Immature natural killer cell (primary cell): Measurements from ENCODE around the gene CDH13. TPM values are rescaled to one million over a fixed set of nuclear protein-coding genes. Genes with fewer than 3 reads are reported as not detected.

Experiments used
- DNase-seq, 3 donors: peaks; one replicate each; pipeline ENCODE4 v3.0.0; 2022; ENCODE audit warnings: mixed read lengths in 1 of 3
- H3K27ac Mint-ChIP-seq, 6 donors: one replicate each; pipeline ENCODE4 v1.8.0; 2020; ENCODE audit warnings: mixed read lengths in 6 of 6, mild to moderate bottlenecking in 5 of 6, inconsistent platforms in 4 of 6, moderate library complexity in 3 of 6
- H3K27me3 Mint-ChIP-seq, 3 donors: one replicate each; pipeline ENCODE4 v1.8.0; 2020 to 2021; ENCODE audit warnings: low read depth in 3 of 3, mild to moderate bottlenecking in 3 of 3, mixed read lengths in 3 of 3, moderate library complexity in 3 of 3, inconsistent platforms in 1 of 3
- H3K36me3 Mint-ChIP-seq, 3 donors: one replicate each; pipeline ENCODE4 v1.8.0; 2020; ENCODE audit warnings: mixed read lengths in 3 of 3, inconsistent platforms in 2 of 3, mild to moderate bottlenecking in 2 of 3
- H3K4me1 Mint-ChIP-seq, 2 donors: one replicate each; pipeline ENCODE4 v1.8.0; 2020; ENCODE audit warnings: inconsistent platforms in 2 of 2, mild to moderate bottlenecking in 2 of 2, mixed read lengths in 2 of 2, moderate library complexity in 1 of 2
- H3K4me3 Mint-ChIP-seq, 5 donors: one replicate each; pipeline ENCODE4 v1.8.0; 2020; ENCODE audit warnings: mild to moderate bottlenecking in 5 of 5, mixed read lengths in 5 of 5, inconsistent platforms in 3 of 5, moderate library complexity in 3 of 5
- H3K9me3 Mint-ChIP-seq, 6 donors: one replicate each; pipeline ENCODE4 v1.8.0; 2020; ENCODE audit warnings: mild to moderate bottlenecking in 6 of 6, mixed read lengths in 6 of 6, inconsistent platforms in 4 of 6, moderate library complexity in 3 of 6
- polyA plus RNA-seq, 3 donors: library from polyadenylated mRNA; unstranded; fragments of 300-500 nt; fragmentation: Illumina TruSeq; gene quantifications; one replicate each; pipeline ENCODE4 v1.2.3, GENCODE V29; 2021

Gene CDH13
- polyA plus RNA-seq, 3 donors from 2014 or later: not detected

- H3K9me3 Mint-ChIP-seq: no peaks in the 10 kb centered on the region
- DNase-seq: no peak
- H3K4me1 Mint-ChIP-seq: no peaks in the 10 kb centered on the region
- no peak overlapping the region for H3K4me3 Mint-ChIP-seq
- peaks cover 3 to 15% (median 14%) of the 10 kb centered on the region in 3 donors for H3K27me3 Mint-ChIP-seq
- H3K27ac Mint-ChIP-seq: no peak overlapping the region
- no peaks in the 10 kb centered on the region for H3K36me3 Mint-ChIP-seq
Observed at GRCh38 chr16:82633964-82634600, 7.3 kb downstream of the CDH13 start.

GRCh38 chr16:82634955-82635610 lies 8.3 kb downstream of the CDH13 start:
- H3K27ac Mint-ChIP-seq: no peak overlapping the region
- no peaks in the 10 kb centered on the region for H3K9me3 Mint-ChIP-seq
- peaks cover 2 to 14% (median 12%) of the 10 kb centered on the region in 3 donors for H3K27me3 Mint-ChIP-seq

GRCh38 chr16:82636485-82636884 lies 9.7 kb downstream of the CDH13 start:
- Mint-ChIP-seq H3K27ac (no peak overlapping the region), H3K4me3 (no peak overlapping the region), H3K4me1 (peaks cover 0 to 2% of the 10 kb centered on the region in 2 donors), H3K27me3 (peaks cover 2 to 3% (median 3%) of the 10 kb centered on the region in 3 donors), H3K36me3 (no peaks in the 10 kb centered on the region), H3K9me3 (no peaks in the 10 kb centered on the region)
- no peak for DNase-seq

More at GRCh38 chr16:82634955-82635610, 8.3 kb downstream of the CDH13 start:
- DNase-seq: no peak
- no peaks in the 10 kb centered on the region for H3K4me1 Mint-ChIP-seq
- H3K4me3 Mint-ChIP-seq: no peak overlapping the region
- no peaks in the 10 kb centered on the region for H3K36me3 Mint-ChIP-seq

GRCh38 chr16:82636958-82637357 lies 10.2 kb downstream of the CDH13 start:
- Mint-ChIP-seq H3K27me3 (peaks cover 0 to 3% (median 2%) of the 10 kb centered on the region in 3 donors), H3K36me3 (no peaks in the 10 kb centered on the region), H3K27ac (no peak overlapping the region)

GRCh38 chr16:82638095-82638798 lies 11.5 kb downstream of the CDH13 start:
- Mint-ChIP-seq H3K4me3 (no peak overlapping the region), H3K27ac (no peak overlapping the region), H3K36me3 (no peaks in the 10 kb centered on the region), H3K27me3 (peaks cover 2 to 3% (median 2%) of the 10 kb centered on the region in 3 donors), H3K4me1 (peaks cover 0 to 4% of the 10 kb centered on the region in 2 donors), H3K9me3 (no peaks in the 10 kb centered on the region)
- no peak for DNase-seq

More at GRCh38 chr16:82636958-82637357, 10.2 kb downstream of the CDH13 start:
- H3K4me3 Mint-ChIP-seq: no peak overlapping the region
- no peak for DNase-seq
- H3K9me3 Mint-ChIP-seq: no peaks in the 10 kb centered on the region
- peaks cover 0 to 4% of the 10 kb centered on the region in 2 donors for H3K4me1 Mint-ChIP-seq

- Mint-ChIP-seq H3K27ac (no peak overlapping the region), H3K27me3 (peaks cover 1 to 2% (median 2%) of the 10 kb centered on the region in 3 donors), H3K4me1 (peaks cover 0 to 4% of the 10 kb centered on the region in 2 donors), H3K36me3 (no peaks in the 10 kb centered on the region), H3K9me3 (no peaks in the 10 kb centered on the region), H3K4me3 (no peak overlapping the region)
- DNase-seq: no peak
Observed at GRCh38 chr16:82639263-82639662, 12.5 kb downstream of the CDH13 start.

- Mint-ChIP-seq H3K9me3 (no peaks in the 10 kb centered on the region), H3K4me1 (peaks cover 0 to 4% of the 10 kb centered on the region in 2 donors), H3K27ac (no peak overlapping the region), H3K4me3 (no peak overlapping the region), H3K27me3 (peaks cover 1 to 2% (median 2%) of the 10 kb centered on the region in 3 donors), H3K36me3 (no peaks in the 10 kb centered on the region)
- DNase-seq: peak in 1 of 3 donors; percentile 36
Observed at GRCh38 chr16:82639666-82640336, 13.0 kb downstream of the CDH13 start.

- Mint-ChIP-seq H3K9me3 (no peaks in the 10 kb centered on the region), H3K27ac (no peak overlapping the region), H3K36me3 (no peaks in the 10 kb centered on the region), H3K4me3 (no peak overlapping the region), H3K4me1 (peaks cover 0 to 4% of the 10 kb centered on the region in 2 donors), H3K27me3 (peaks cover 1 to 4% (median 2%) of the 10 kb centered on the region in 3 donors)
- DNase-seq: peak in 1 of 3 donors; percentile 27
Observed at GRCh38 chr16:82641336-82641984, 14.7 kb downstream of the CDH13 start.

GRCh38 chr16:82643136-82643535 lies 16.4 kb downstream of the CDH13 start:
- no peak for DNase-seq
- Mint-ChIP-seq H3K27me3 (peaks cover 1 to 7% (median 6%) of the 10 kb centered on the region in 3 donors), H3K27ac (no peak overlapping the region), H3K4me3 (no peak overlapping the region), H3K36me3 (no peaks in the 10 kb centered on the region), H3K9me3 (no peaks in the 10 kb centered on the region), H3K4me1 (peaks cover 0 to 4% of the 10 kb centered on the region in 2 donors)

- H3K9me3 Mint-ChIP-seq: no peaks in the 10 kb centered on the region
- peaks cover 2 to 7% (median 7%) of the 10 kb centered on the region in 3 donors for H3K27me3 Mint-ChIP-seq
- H3K36me3 Mint-ChIP-seq: no peaks in the 10 kb centered on the region
- no peak overlapping the region for H3K4me3 Mint-ChIP-seq
- no peak overlapping the region for H3K27ac Mint-ChIP-seq
- DNase-seq: no peak
- peaks cover 0 to 4% of the 10 kb centered on the region in 2 donors for H3K4me1 Mint-ChIP-seq
Observed at GRCh38 chr16:82643936-82644630, 17.3 kb downstream of the CDH13 start.

- Mint-ChIP-seq H3K9me3 (no peaks in the 10 kb centered on the region), H3K4me1 (peaks cover 0 to 4% of the 10 kb centered on the region in 2 donors), H3K27me3 (peaks cover 6 to 7% (median 7%) of the 10 kb centered on the region in 3 donors), H3K27ac (peak overlapping the region in 1 of 6 donors; percentile 9), H3K36me3 (no peaks in the 10 kb centered on the region), H3K4me3 (no peak overlapping the region)
- DNase-seq: no peak
Observed at GRCh38 chr16:82646504-82646903, 19.7 kb downstream of the CDH13 start.

- Mint-ChIP-seq H3K27ac (no peak overlapping the region), H3K4me1 (peaks cover 13 to 27% of the 10 kb centered on the region in 2 donors), H3K36me3 (no peaks in the 10 kb centered on the region), H3K27me3 (peaks cover 5 to 7% (median 7%) of the 10 kb centered on the region in 3 donors), H3K4me3 (no peak overlapping the region), H3K9me3 (no peaks in the 10 kb centered on the region)
- DNase-seq: no peak
Observed at GRCh38 chr16:82649766-82650165, 23.0 kb downstream of the CDH13 start.

GRCh38 chr16:82650804-82651203 lies 24.0 kb downstream of the CDH13 start:
- DNase-seq: no peak
- no peaks in the 10 kb centered on the region for H3K36me3 Mint-ChIP-seq
- H3K4me1 Mint-ChIP-seq: peaks cover 22 to 38% of the 10 kb centered on the region in 2 donors
- H3K27me3 Mint-ChIP-seq: peaks cover 5 to 9% (median 5%) of the 10 kb centered on the region in 3 donors
- H3K27ac Mint-ChIP-seq: no peak overlapping the region
- H3K4me3 Mint-ChIP-seq: no peak overlapping the region
- H3K9me3 Mint-ChIP-seq: no peaks in the 10 kb centered on the region
